K562 (cell line): Measurements from ENCODE around the gene TEX14. TPM values are rescaled to one million over a fixed set of nuclear protein-coding genes. Genes with fewer than 3 reads are reported as not detected.

ENCODE experiments used
- ARID1B ChIP-seq: fragments of 450-650 bp; IDR thresholded peaks from 2 replicates; pipeline ENCODE4 v1.6.1; 2016; ENCODE audit warnings: antibody characterized with exemption, mild to moderate bottlenecking, inconsistent platforms
- BACH1 ChIP-seq: fragments of 200-800 bp; sonication (Bioruptor generic); IDR thresholded peaks from 2 replicates; pipeline ENCODE4 v1.6.1; 2016; ENCODE audit warnings: missing genetic modification characterization, missing compliant biosample characterization
- CBX8 ChIP-seq: fragments of 200-600 bp; sonication (generic); IDR thresholded peaks from 2 replicates; pipeline ENCODE4 v1.6.1; 2012; ENCODE audit warnings: borderline replicate concordance, mixed run types, low read depth, mild to moderate bottlenecking, moderate library complexity, mixed read lengths, low read length, control low read depth, inconsistent platforms; ENCODE audit not compliant: poor library complexity, severe bottlenecking; ENCODE audit errors: extremely low read depth
- CEBPG ChIP-seq, 3 experiments: fragments of 200-800 bp in 1 of 3; sonication (Bioruptor generic) in 1 of 3; sonication (generic) in 1 of 3; formaldehyde crosslinking in 1 of 3; IDR thresholded peaks in 2 of 3; conservative IDR thresholded peaks in 1 of 3; 2 replicates each; pipeline versions ENCODE4 v1.6.1 to v1.8.0; 2016 to 2022; ENCODE audit warnings: missing compliant biosample characterization in 2 of 3, missing genetic modification characterization in 2 of 3, mild to moderate bottlenecking in 1 of 3, missing genetic modification reagents in 1 of 3
- CHD4 ChIP-seq: fragments of 200-600 bp; sonication (generic); IDR thresholded peaks from 3 replicates; pipeline ENCODE4 v1.6.1; 2012; ENCODE audit warnings: low read depth, mild to moderate bottlenecking, mixed read lengths, low read length, inconsistent platforms; ENCODE audit not compliant: insufficient read depth, insufficient replicate concordance, poor library complexity, severe bottlenecking
- CTCF ChIP-seq, 3 experiments: IDR thresholded peaks in 2 of 3; conservative IDR thresholded peaks in 1 of 3; 2 replicates each; pipeline ENCODE4 v1.5.1; 2011 to 2012; ENCODE audit warnings: low read length in 3 of 3, mild to moderate bottlenecking in 3 of 3, control low read depth in 2 of 3, improper control_type of control experiment in 1 of 3, inconsistent platforms in 1 of 3, low read depth in 1 of 3, mixed read lengths in 1 of 3, moderate library complexity in 1 of 3; ENCODE audit not compliant: insufficient read depth in 2 of 3
- ELF4 ChIP-seq: fragments of 450-650 bp; formaldehyde crosslinking; IDR thresholded peaks from 2 replicates; pipeline ENCODE4 v1.4.0; 2022; ENCODE audit warnings: missing genetic modification characterization
- ESRRB ChIP-seq: fragments of 250-450 bp; sonication (Bioruptor Pico); IDR thresholded peaks from 2 replicates; pipeline ENCODE4 v1.5.0; 2020; ENCODE audit warnings: mild to moderate bottlenecking, moderate library complexity, borderline replicate concordance
- FOS ChIP-seq: IDR thresholded peaks from 3 replicates; pipeline ENCODE4 v1.6.1; 2011; ENCODE audit not compliant: insufficient read length; ENCODE audit errors: extremely low read depth
- FOXJ2 ChIP-seq: fragments of 200-800 bp; sonication (Bioruptor generic); IDR thresholded peaks from 2 replicates; pipeline ENCODE4 v1.6.1; 2016; ENCODE audit warnings: missing genetic modification characterization, missing compliant biosample characterization
- HNRNPL ChIP-seq: fragments of 200-400 bp; formaldehyde crosslinking; IDR thresholded peaks from 2 replicates; pipeline ENCODE4 v1.6.1; 2017; ENCODE audit warnings: low read depth, mild to moderate bottlenecking, low read length
- JUN ChIP-seq, 2 experiments: sonication (generic) in 1 of 2; formaldehyde crosslinking in 1 of 2; IDR thresholded peaks; 2 replicates each; pipeline versions ENCODE4 v1.6.1 to v1.8.0; 2012 to 2022; ENCODE audit warnings: borderline replicate concordance in 2 of 2, mild to moderate bottlenecking in 2 of 2, improper control_type of control experiment in 1 of 2, low read depth in 1 of 2, low read length in 1 of 2, missing genetic modification reagents in 1 of 2
- KLF6 ChIP-seq: fragments of 250-450 bp; sonication (Bioruptor Pico); IDR thresholded peaks from 2 replicates; pipeline ENCODE4 v1.4.0; 2020; ENCODE audit warnings: mild to moderate bottlenecking, moderate library complexity, borderline replicate concordance
- MXI1 ChIP-seq: IDR thresholded peaks from 2 replicates; pipeline ENCODE4 v1.6.1; 2011; ENCODE audit warnings: low read depth, mild to moderate bottlenecking, improper control_type of control experiment, low read length
- NRF1 ChIP-seq, 2 experiments: fragments of 450-650 bp; IDR thresholded peaks in 1 of 2; conservative IDR thresholded peaks in 1 of 2; 2 replicates each; pipeline ENCODE4 v1.6.1; 2014; ENCODE audit warnings: mild to moderate bottlenecking in 2 of 2
- RCOR1 ChIP-seq, 2 experiments: IDR thresholded peaks; 2 replicates each; pipeline ENCODE4 v1.6.1; 2012; ENCODE audit warnings: low read depth in 2 of 2, low read length in 2 of 2, borderline replicate concordance in 1 of 2, improper control_type of control experiment in 1 of 2
- SIN3B ChIP-seq: fragments of 450-650 bp; IDR thresholded peaks from 2 replicates; pipeline ENCODE4 v1.6.1; 2017; ENCODE audit warnings: low read depth, mild to moderate bottlenecking, moderate library complexity
- SP2 ChIP-seq: IDR thresholded peaks from 2 replicates; pipeline ENCODE4 v1.6.1; 2011; ENCODE audit warnings: mild to moderate bottlenecking, low read depth, low read length, moderate library complexity; ENCODE audit not compliant: poor library complexity, severe bottlenecking; ENCODE audit errors: extremely low read depth
- SRSF7 ChIP-seq: fragments of 200-400 bp; formaldehyde crosslinking; optimal IDR thresholded peaks from 2 replicates; pipeline ENCODE3; 2017; ENCODE audit warnings: mild to moderate bottlenecking, low read depth, low read length
- SRSF9 ChIP-seq: fragments of 200-400 bp; formaldehyde crosslinking; IDR thresholded peaks from 2 replicates; pipeline ENCODE4 v1.6.1; 2017; ENCODE audit warnings: low read depth, low read length, borderline replicate concordance
- THRAP3 ChIP-seq: fragments of 450-650 bp; IDR thresholded peaks from 2 replicates; pipeline ENCODE4 v1.6.1; 2016; ENCODE audit warnings: mild to moderate bottlenecking, inconsistent platforms, borderline replicate concordance
- ZBTB8A ChIP-seq: fragments of 450-650 bp; IDR thresholded peaks from 2 replicates; pipeline ENCODE4 v1.6.1; 2018; ENCODE audit warnings: mild to moderate bottlenecking, moderate library complexity; ENCODE audit not compliant: partially characterized antibody
- ZNF12 ChIP-seq: sonication (generic); formaldehyde crosslinking; IDR thresholded peaks from 2 replicates; pipeline ENCODE4 v1.4.0; 2020; ENCODE audit warnings: mild to moderate bottlenecking, missing genetic modification reagents
- ZNF3 ChIP-seq: fragments of 250-450 bp; sonication (Bioruptor Pico); IDR thresholded peaks from 2 replicates; pipeline ENCODE4 v1.5.0; 2021; ENCODE audit warnings: mild to moderate bottlenecking, moderate library complexity
- ZNF584 ChIP-seq: fragments of 200-800 bp; sonication (Bioruptor generic); IDR thresholded peaks from 2 replicates; pipeline ENCODE4 v1.6.1; 2016; ENCODE audit warnings: low read depth, mild to moderate bottlenecking, missing genetic modification characterization, missing compliant biosample characterization
- ZNF766 ChIP-seq: fragments of 200-800 bp; sonication (Bioruptor generic); conservative IDR thresholded peaks from 2 replicates; pipeline ENCODE4 v1.6.1; 2016; ENCODE audit warnings: missing genetic modification characterization, missing compliant biosample characterization
- ZSCAN29 ChIP-seq: fragments of 450-650 bp; IDR thresholded peaks from 2 replicates; pipeline ENCODE4 v1.6.1; 2017
- polyA plus RNA-seq, 8 experiments: library from polyadenylated mRNA; depleted of rRNA in 4 of 8; stranded (reverse) in 5 of 8; unstranded in 3 of 8; fragments of >200 nt; fragmentation: Nextera tagmentation in 2 of 8; fragmentation: Illumina TruSeq in 1 of 8; extraction: Ambion mirVana in 2 of 8; extraction: Trizol in 1 of 8; gene quantifications; 2 replicates each; pipeline versions ENCODE4 v1.2.1 to v1.2.3, GENCODE V29; 2011 to 2014; ENCODE audit warnings: inconsistent platforms in 1 of 8, missing spikeins in 1 of 8
- total RNA-seq, 7 experiments: library from RNA; depleted of rRNA in 6 of 7; stranded (reverse); fragments of >200 nt in 6 of 7; fragmentation: Illumina TruSeq in 2 of 7; extraction: Trizol in 2 of 7; gene quantifications; 2 replicates each; pipeline versions ENCODE4 v1.2.1 to v1.2.3, GENCODE V29; 2011 to 2021; ENCODE audit warnings: low replicate concordance in 1 of 7

TEX14 gene
- total and polyA plus RNA-seq, 9 of the 15 experiments (the other 6 are each of a cell fraction or from before 2014, with no cell fraction given): 0.05 to 0.12 (median 0.09) TPM; not detected in 1

- TF ChIP-seq CTCF (IDR thresholded peaks at IDR 0.05 in 2 of 3, conservative IDR thresholded peaks at IDR 0.05 in 1 of 3; ENCODE audit: insufficient read depth in 2 of 3, low read depth in 1 of 3, low read length in 3 of 3) (no peak), HNRNPL (no peak), ELF4 (CRISPR knock-in tag) (no peak), FOS (no peak), ZNF766 (0 out of 2 replicates have a peak, but pooled peaks have one; percentile 21), MXI1 (no peak), JUN (IDR thresholded peaks at IDR 0.05; ENCODE audit: borderline replicate concordance, low read depth, low read length) (peak; percentile 68; the same call in 1 of the 2 replicates), JUN (CRISPR knock-in tag; IDR thresholded peaks at IDR 0.05; ENCODE audit: borderline replicate concordance) (no peak), CHD4 (no peak), SIN3B (no peak), SRSF7 (no peak), CEBPG (CRISPR knock-in tag; IDR thresholded peaks at IDR 0.05) (peak; percentile 75; the same call in 1 of the 2 replicates), CEBPG (tag; conservative IDR thresholded peaks at IDR 0.05 in 1 of 2, IDR thresholded peaks at IDR 0.05 in 1 of 2) (peak; percentile 63 to 78), SP2 (no peak), KLF6 (CRISPR knock-in tag) (no peak), ZBTB8A (no peak), SRSF9 (no peak), ZNF3 (CRISPR knock-in tag) (no peak), ZSCAN29 (no peak), ARID1B (0 out of 2 replicates have a peak, but pooled peaks have one; percentile 30), RCOR1 (IDR thresholded peaks at IDR 0.05; ENCODE audit: borderline replicate concordance in 1 of 2, low read depth in 2 of 2, low read length in 2 of 2) (peak in 1 of 2 experiments; percentile 66; a peak in 1 of 4 replicates), THRAP3 (no peak), NRF1 (conservative IDR thresholded peaks at IDR 0.05 in 1 of 2, IDR thresholded peaks at IDR 0.05 in 1 of 2) (0 out of 4 replicates have a peak, but pooled peaks have one; percentile 10 to 23), BACH1 (tag) (no peak), ZNF584 (CRISPR knock-in tag) (no peak), CBX8 (no peak), FOXJ2 (tag) (no peak), ZNF12 (CRISPR knock-in tag) (no peak), ESRRB (no peak)
Measured at GRCh38 chr17:58534901-58535421, 156.9 kb downstream of the TEX14 start (continued).
